Measurements from ENCODE around the gene FAM76B.

The FAM76B gene

GRCh38 chr11:95791709-95792033, 2.1 kb upstream of the FAM76B start:
- no peak for DNase-seq

DNA sequence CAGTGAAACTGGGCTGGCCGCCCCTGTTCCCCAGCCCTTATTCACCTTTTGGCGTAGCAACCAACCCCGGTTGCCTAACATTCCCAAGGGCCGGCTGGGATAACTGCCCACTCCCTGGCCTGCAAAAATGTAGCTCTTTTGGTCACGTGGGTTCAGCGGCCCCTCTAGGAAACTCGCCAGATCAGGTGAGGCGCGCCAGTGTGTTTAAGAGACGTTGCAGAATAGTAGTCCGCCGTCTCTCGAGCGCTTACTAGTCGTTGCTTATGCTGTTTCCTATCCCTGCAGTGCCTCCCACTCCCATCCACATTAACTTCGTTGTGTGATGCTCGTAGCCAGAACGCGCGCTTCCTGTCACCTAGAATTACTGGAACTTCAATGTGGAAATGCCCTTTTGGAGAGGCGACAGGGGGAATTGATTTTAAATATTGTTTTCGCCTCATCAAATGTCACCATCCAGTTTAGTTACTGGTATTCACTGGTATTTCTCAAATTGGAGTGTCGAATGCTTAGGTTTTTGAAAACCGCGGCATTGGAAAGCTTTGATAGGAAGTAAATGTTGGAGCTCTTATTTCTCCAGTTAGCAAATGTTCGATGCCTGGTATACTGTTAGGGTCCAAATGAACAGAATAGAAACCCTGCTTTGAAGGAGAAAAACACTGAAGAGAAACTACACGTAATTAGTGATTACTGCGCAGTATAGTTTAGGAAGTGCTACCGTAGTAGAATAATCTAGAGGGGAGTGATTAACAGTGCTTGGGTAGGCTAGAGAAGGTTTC, 1.5 kb upstream of the FAM76B start:
- peak; percentile 80 for DNase-seq

- DNase-seq: peak; percentile 98
Measured at GRCh38 chr11:95790123-95790932, 746 bp upstream of the FAM76B start, which contains the start of gene CEP57. Gene CEP57 (plus strand): TSS chr11:95790498. CDS start chr11:95790699, 201 bp downstream.

DNA sequence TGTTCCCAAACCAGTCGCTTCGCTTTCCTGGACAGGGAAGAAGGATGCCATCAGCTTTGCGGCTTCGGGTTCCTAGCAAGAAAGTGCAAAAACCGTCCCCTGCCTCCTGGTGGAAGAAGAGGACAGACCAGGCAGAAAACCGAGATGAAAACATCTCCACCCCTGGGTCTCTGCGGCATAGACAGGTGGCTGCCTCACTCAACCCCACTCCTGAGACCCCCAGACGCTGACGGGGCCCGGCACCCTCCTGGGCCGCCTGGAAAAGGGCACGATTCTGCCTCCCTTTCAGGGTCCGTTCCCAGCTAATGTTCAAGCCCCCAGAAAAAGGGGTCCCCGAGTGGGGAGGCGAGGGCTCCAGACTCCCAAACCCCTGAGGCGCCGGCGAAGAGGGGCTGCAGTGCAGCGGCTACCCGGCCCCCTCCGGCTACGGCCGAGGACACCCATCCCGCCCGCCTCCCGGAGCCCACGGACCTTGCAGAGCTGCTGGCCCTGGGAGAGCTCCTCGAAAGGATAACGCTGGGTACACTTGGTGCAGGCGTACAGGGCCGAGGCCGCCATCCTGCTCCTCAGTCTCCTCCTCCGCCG, 569 bp downstream of the FAM76B start:
- peak; percentile 34 for DNase-seq

GRCh38 chr11:95780544-95780943, 9.0 kb downstream of the FAM76B start:
- no peak for DNase-seq

- DNase-seq: no peak
Measured at GRCh38 chr11:95778699-95779098, 10.9 kb downstream of the FAM76B start.

- no peak for DNase-seq
Measured at GRCh38 chr11:95776859-95777258, 12.7 kb downstream of the FAM76B start.

DNA sequence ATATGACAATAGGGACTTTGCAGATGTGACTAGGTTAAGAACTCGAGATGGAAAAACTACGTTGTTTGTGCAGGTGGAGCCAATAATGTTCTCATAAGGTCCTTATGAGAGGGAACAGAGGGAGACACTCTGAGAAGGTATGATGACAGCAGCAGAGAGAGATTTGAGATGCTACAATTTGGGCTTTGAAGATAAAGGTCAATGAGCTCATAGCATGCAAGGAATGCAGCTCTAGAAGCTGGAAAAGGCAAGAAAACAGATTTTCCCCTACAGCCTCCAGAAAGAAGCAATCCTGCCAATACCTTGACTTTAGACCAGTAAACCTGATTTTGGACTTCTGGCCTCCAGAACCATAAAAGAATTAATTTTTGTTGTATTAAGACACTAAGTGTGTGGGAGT, 21.1 kb downstream of the FAM76B start:
- DNase-seq: no peak

GRCh38 chr11:95767498-95767897, 22.1 kb downstream of the FAM76B start:
- DNase-seq: no peak

DNA sequence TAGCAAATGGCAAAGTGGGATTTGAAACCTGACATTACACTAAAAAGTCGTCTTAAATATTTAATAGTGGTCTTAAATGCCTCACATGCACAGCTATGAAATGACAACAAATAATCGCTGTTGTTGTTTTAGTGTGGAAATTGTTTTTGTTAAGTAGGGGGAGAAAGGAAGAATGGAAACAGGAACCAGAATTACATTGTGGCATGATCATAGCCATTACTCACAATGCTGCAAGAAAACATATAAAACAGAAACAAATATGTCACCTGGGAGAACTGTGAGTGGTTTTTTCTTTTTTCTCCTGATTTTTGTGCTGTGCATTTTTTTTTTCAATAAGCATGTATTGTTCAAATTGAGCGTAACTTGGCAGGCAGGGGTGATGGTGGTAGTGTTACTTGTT, 22.9 kb downstream of the FAM76B start:
- DNase-seq: no peak

- DNase-seq: peak; percentile 42
Measured at GRCh38 chr11:95764267-95764898, 25.2 kb downstream of the FAM76B start.

GRCh38 chr11:95762534-95762933, 27.0 kb downstream of the FAM76B start:
- DNase-seq: no peak

DNA sequence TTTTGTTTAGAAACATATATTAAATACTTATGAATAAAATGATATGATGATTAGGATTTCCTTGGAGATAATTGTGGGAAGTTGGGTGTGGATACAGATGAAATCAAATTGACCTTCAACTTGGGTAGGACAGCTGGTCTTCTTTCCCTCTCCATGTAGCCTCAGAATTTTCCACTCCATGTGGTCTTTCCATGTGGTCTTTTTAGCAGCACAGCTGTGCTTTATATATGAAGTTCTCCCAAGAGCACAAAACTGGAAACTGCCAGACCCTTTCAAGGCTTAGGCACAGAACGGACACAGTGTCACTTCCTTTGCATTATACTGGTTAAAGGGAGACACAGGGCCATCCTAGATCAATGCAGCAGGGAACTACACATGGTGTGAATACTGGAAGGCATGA, 28.6 kb downstream of the FAM76B start:
- no peak for DNase-seq

GRCh38 chr11:95751515-95751914, 38.1 kb downstream of the FAM76B start:
- DNase-seq: no peak

DNA sequence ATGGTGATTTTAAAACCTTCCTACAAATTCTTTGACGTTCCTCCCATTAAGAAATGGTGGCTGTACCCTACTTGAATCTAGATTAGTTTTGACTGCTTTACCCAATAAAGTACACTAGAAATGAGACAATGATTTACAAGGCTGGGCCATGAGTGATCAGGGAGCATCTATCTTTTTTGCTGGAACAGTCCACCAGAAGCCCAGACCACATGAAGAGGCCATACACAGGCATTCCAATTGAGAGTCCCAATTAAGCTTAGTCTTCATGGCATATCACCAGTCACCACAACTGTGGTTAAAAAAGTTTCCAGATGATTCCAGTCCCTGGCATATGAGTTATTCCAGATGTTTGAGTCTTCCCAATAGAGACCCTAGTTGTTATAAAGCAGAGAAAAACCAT, 39.5 kb downstream of the FAM76B start:
- DNase-seq: no peak

DNA sequence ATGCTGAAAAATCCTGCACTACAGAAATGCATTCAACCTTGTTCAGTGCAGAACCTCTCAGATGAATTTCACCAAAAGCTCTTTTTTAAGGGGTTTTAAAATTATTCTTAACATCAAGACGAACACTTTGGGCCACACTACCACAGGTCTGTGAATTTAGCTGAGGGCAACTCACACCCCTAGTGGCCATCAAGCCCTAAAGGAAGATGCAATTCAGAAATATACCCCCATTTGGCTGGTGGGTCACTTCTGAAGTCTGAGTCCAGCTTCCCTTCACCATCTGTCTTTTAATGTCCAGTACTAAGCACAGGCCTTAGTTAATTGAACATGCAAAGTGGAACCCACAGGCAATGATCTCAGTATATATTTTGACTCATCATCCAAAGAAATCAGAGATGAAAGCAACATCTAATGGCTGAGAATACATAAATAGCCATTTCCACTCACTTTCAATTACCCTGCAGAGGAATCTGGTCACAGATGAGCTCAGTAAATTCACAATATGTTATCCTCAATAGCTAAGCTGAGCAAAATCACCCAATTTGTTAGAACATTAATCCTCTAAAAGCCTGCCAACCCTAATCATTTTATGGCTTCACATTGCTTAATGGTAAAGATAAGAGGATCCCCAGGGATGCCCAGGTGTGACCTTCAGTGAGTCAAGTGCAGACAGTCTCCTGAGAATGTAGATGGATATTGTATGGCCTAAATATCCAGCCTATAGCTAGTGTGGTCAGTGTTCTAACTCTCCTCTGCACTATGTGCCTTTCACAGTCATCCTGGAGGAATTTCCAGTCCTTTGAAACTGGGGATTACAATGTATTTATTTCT, 50.3 kb downstream of the FAM76B start:
- DNase-seq: no peak

GRCh38 chr11:95736809-95737208, 52.8 kb downstream of the FAM76B start:
- no peak for DNase-seq

- DNase-seq: no peak
Measured at GRCh38 chr11:95736355-95736754, 53.2 kb downstream of the FAM76B start.

DNA sequence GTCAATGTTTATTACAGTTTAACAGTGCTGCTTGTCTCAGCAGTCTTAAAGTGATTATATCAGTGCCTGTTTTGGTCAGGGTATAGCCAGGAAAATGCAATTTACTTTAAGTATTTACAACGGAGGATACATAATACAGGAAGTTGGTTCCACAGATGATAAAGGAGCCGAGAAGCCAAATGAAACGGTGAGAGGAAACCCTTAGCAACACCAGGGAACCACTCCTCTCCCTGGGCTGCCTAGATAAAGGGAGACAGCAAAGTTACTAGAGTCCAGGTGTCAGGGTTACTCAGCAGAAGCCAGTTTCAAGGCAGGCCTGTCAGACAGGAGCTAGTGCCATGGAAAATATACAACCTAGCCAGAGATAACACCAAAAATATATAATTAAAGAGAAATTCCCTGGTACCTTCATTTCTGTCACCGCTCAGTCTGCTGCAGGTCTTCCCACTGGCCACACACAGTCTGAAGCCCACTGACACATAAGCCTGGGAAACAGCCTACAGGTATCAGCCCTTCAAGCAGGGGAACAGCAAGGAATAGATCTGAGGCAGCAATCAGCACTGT, 55.5 kb downstream of the FAM76B start:
- no peak for DNase-seq

- DNase-seq: no peak
Measured at GRCh38 chr11:95732930-95733602, 56.5 kb downstream of the FAM76B start.

- DNase-seq: no peak
Measured at GRCh38 chr11:95729462-95729861, 60.1 kb downstream of the FAM76B start.

DNA sequence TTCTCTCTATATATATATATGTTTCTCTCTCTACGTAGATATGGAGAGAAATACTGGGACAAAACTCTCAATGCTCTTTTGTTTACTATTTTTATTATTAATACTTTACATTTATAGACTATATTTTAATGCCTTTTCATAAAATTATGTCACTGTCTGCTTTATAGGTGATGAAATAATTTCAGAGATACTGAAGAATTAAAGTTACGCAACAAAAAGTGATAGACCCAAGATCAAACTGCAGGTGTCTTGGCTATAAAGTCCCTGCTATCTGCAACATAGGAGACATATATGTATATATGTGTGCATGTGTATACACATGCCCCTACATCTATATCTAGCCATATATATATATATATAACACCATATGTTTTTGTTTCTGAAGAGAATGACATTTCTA, 60.8 kb downstream of the FAM76B start:
- no peak for DNase-seq
